ENCODE measurements around the gene COLEC11.

The COLEC11 gene

DNA sequence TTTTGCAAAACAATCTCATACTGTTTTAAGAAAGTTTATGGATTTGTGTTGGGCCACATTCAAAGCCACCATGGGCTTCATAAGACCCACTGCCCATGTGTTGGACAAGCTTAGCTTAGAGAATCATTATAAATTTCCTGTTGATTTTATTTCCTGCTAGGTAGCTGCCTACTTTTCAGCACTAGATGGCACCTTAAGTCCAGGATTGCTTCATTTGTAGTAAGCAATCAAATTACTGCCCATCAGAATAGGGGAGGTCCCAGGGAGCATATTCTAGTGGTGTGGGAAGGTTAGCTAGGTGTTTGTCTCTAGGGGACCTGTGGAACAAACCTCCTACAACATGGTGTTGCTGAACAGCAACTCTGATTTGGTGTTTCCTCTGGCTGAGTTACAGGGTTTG lies 97.5 kb downstream of the COLEC11 start:
- no peak for TF ChIP-seq EZH2 (IDR thresholded peaks at IDR 0.05; ENCODE audit: borderline replicate concordance, low read depth, low read length, severe bottlenecking)
- TF ChIP-seq, protein P1, sequence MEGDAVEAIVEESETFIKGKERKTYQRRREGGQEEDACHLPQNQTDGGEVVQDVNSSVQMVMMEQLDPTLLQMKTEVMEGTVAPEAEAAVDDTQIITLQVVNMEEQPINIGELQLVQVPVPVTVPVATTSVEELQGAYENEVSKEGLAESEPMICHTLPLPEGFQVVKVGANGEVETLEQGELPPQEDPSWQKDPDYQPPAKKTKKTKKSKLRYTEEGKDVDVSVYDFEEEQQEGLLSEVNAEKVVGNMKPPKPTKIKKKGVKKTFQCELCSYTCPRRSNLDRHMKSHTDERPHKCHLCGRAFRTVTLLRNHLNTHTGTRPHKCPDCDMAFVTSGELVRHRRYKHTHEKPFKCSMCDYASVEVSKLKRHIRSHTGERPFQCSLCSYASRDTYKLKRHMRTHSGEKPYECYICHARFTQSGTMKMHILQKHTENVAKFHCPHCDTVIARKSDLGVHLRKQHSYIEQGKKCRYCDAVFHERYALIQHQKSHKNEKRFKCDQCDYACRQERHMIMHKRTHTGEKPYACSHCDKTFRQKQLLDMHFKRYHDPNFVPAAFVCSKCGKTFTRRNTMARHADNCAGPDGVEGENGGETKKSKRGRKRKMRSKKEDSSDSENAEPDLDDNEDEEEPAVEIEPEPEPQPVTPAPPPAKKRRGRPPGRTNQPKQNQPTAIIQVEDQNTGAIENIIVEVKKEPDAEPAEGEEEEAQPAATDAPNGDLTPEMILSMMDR (IDR thresholded peaks at IDR 0.05; ENCODE audit: borderline replicate concordance, extremely low read depth, low read length, poor library complexity, severe bottlenecking), result peak; percentile 53
- Histone ChIP-seq H2AFZ (ENCODE audit: low read depth, low read length) (no peak overlapping the region), H3K4me3 (ENCODE audit: low read depth in 1 of 2, low read length in 2 of 2) (no peak overlapping the region), H3K27me3 (ENCODE audit: insufficient read depth, low read length, poor library complexity) (no peaks in the 10 kb centered on the region), H3K4me1 (ENCODE audit: insufficient read depth, low read length) (no peaks in the 10 kb centered on the region), H3K4me2 (ENCODE audit: insufficient read depth, low read length) (no peak overlapping the region), H3K36me3 (ENCODE audit: insufficient read depth, low read length) (no peaks in the 10 kb centered on the region), H3K27ac (ENCODE audit: low read length) (no peak overlapping the region), H3K9ac (ENCODE audit: low read depth, low read length) (no peak overlapping the region), H3K79me2 (ENCODE audit: insufficient read depth, low read length) (no peaks in the 10 kb centered on the region), H4K20me1 (ENCODE audit: insufficient read depth, low read length) (no peaks in the 10 kb centered on the region), H3K9me3 (ENCODE audit: insufficient read depth, low read length, severe bottlenecking) (no peaks in the 10 kb centered on the region)
- DNase-seq (no peak), ATAC-seq (ENCODE audit: insufficient read depth, low read depth) (no peak)

Data from DND-41 (cell line).